Epithelial cell of proximal tubule (primary cell): ENCODE measurements around the gene WDR36. TPM values are rescaled to one million over a fixed set of nuclear protein-coding genes. Genes with fewer than 3 reads are reported as not detected.

Experiments
- DNase-seq: peaks from one replicate; pipeline ENCODE4 v3.0.0-alpha.2; 2011; ENCODE audit warnings: low read depth
- H3K4me3 ChIP-seq: 2 replicates; pipeline ENCODE4 v1.5.1; 2011; ENCODE audit warnings: low read depth, mild to moderate bottlenecking, low read length
- total RNA-seq: library from RNA; depleted of rRNA; stranded (reverse); fragments of >200 nt; gene quantifications from 2 replicates; pipeline ENCODE4 v1.2.3, GENCODE V29; 2015
- TF ChIP-seq, protein P1 (sequence below): conservative IDR thresholded peaks from 2 replicates; pipeline ENCODE4 v1.5.1; 2012; ENCODE audit warnings: low read depth, mild to moderate bottlenecking, low read length

The WDR36 gene
- total RNA-seq, 1 donor from 2014 or later: 21.0 TPM

DNA sequence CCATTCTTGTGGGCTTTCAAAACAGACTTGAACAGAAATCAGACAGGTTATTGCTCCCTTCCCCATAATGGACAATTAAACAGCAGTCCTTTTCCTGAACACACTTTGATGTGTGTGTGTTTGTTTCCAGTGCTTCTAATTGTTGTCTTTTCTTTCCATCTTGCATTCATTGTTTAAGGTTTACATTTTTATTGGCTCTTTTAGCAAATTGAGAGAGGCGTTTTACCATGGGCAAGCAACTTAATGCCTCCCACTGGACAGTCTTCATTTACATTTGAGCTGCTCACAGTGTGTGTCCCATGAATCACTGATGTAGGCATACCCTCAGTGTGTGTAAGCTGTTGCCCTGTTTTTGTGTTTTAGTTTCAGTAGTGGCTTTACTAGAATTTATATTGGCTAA is 25.0 kb downstream of the WDR36 start:
- H3K4me3 ChIP-seq: no peak overlapping the region
- DNase-seq: no peak
- TF ChIP-seq, protein P1, sequence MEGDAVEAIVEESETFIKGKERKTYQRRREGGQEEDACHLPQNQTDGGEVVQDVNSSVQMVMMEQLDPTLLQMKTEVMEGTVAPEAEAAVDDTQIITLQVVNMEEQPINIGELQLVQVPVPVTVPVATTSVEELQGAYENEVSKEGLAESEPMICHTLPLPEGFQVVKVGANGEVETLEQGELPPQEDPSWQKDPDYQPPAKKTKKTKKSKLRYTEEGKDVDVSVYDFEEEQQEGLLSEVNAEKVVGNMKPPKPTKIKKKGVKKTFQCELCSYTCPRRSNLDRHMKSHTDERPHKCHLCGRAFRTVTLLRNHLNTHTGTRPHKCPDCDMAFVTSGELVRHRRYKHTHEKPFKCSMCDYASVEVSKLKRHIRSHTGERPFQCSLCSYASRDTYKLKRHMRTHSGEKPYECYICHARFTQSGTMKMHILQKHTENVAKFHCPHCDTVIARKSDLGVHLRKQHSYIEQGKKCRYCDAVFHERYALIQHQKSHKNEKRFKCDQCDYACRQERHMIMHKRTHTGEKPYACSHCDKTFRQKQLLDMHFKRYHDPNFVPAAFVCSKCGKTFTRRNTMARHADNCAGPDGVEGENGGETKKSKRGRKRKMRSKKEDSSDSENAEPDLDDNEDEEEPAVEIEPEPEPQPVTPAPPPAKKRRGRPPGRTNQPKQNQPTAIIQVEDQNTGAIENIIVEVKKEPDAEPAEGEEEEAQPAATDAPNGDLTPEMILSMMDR: no peak

- TF ChIP-seq, protein P1: no peak
- no peak for DNase-seq
- no peak overlapping the region for H3K4me3 ChIP-seq
Observed at GRCh38 chr5:111119221-111119620, 27.1 kb downstream of the WDR36 start.

- TF ChIP-seq, protein P1: no peak
- DNase-seq: no peak
- no peak overlapping the region for H3K4me3 ChIP-seq
Observed at GRCh38 chr5:111119856-111120255, 27.7 kb downstream of the WDR36 start.

- TF ChIP-seq, protein P1: no peak
- no peak for DNase-seq
- no peak overlapping the region for H3K4me3 ChIP-seq
Observed at GRCh38 chr5:111120911-111121310, 28.8 kb downstream of the WDR36 start.

GRCh38 chr5:111121926-111122325 is 29.8 kb downstream of the WDR36 start:
- TF ChIP-seq, protein P1: no peak
- DNase-seq: no peak
- H3K4me3 ChIP-seq: no peak overlapping the region

GRCh38 chr5:111122398-111122797 is 30.2 kb downstream of the WDR36 start:
- H3K4me3 ChIP-seq: no peak overlapping the region
- TF ChIP-seq, protein P1: no peak
- DNase-seq: no peak

GRCh38 chr5:111124793-111125192 is 32.6 kb downstream of the WDR36 start:
- no peak for DNase-seq
- TF ChIP-seq, protein P1: no peak
- no peak overlapping the region for H3K4me3 ChIP-seq
